HG03066 (cell line): Measurements from ENCODE around the gene THRSP.
"Not testable (repeated sequence)": the region's sequence is repeated elsewhere in the genome, so short reads cannot be mapped to it uniquely, and the experiment has no call there.

Experiments used
- ATAC-seq: cut with Tn5 transposase; IDR thresholded peaks from one replicate; pipeline ENCODE4 v1.9.1; 2021; ENCODE audit warnings: low read depth; ENCODE audit not compliant: unreplicated experiment

The THRSP gene

DNA sequence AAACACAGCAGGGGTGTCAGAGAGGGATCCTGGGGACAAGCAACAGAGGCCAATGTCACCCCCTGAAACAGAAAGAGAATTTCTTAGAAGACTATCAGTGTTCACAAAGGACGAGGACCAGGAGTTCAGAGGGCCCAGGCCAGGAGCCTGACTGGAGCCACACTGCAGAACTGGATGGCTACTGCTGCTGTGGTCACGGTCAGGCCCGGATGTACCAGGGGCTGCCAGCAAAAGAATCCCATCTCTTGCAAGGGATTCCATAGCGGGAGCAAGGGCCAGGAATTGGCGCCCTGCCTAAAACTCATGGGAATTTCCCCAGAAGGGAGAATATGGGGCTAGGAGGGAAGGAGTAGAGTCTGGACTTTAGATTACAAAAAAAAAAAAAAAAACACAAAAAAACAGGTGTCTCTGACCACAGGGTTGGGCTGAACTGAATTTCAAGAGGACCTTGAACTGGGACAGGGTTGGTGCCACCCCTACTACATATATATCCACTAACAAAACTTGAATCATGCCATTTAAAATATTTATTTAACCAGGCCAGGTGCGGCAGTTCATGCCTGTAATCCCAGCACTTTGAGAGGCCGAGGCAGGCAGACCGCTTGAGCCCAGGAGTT is 24.9 kb upstream of the THRSP start:
- ATAC-seq, result no peak

DNA sequence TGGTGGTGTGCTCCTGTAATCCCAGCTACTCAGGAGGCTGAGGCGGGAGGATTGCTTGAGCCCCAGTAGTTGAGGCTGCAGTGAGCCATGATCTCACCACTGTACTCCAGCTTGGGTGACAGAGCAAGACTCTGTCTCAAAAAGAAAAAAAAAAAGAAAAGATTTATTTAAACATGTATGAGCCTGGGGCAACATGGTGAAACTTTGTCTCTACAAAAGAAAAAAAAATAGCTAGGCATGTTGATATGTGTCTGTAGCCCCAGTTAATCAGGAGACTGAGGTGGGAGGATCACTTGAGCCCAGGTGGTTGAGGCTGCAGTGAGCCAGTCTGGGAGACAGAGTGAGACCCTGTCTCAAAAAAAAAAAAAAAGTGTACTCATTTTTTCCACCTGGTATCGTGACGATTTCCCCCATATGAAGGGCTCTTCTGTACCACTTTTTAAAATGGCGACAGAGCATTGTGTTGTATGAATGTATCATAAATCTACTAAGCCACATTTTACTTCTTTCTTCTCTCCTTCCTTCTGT is 24.2 kb upstream of the THRSP start:
- ATAC-seq, result peak; percentile 9

DNA sequence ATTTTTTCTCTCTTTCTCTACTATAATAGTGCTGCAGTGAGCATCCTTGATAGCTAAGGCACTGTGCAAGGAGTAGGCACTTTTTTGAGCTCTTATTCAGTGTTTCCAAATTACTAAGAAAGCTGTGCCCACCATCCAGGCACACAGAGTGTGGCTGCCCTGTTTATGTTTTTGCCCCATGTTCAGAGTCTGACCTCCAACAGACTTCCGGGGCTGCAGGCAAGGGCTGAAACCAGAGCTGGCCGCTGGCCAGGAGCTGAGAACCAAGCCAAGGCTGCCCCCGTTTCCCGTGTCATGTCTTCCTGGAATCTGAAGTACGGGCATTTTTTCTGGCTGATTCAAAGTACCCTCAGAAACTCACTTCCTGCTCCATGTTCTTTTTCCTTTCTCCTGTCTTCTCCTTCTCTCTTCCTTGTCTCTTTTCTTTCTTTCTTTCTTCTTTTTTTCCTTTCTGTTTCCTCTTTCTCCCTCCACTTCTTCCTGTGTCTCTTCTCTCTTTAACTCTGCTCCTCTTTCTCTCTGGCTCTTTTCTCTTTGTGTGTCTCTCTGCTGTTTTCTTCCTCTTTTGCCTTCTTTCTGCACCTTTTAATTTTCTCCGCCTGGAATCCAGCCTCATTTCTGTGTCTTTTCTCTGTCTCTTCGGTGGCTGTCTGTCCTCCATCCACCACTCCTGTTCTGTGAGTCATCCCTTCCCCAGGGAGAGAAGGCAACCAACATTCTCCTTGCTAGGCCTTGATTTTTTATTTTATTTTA is 23.6 kb upstream of the THRSP start:
- ATAC-seq, result peak; percentile 80

DNA sequence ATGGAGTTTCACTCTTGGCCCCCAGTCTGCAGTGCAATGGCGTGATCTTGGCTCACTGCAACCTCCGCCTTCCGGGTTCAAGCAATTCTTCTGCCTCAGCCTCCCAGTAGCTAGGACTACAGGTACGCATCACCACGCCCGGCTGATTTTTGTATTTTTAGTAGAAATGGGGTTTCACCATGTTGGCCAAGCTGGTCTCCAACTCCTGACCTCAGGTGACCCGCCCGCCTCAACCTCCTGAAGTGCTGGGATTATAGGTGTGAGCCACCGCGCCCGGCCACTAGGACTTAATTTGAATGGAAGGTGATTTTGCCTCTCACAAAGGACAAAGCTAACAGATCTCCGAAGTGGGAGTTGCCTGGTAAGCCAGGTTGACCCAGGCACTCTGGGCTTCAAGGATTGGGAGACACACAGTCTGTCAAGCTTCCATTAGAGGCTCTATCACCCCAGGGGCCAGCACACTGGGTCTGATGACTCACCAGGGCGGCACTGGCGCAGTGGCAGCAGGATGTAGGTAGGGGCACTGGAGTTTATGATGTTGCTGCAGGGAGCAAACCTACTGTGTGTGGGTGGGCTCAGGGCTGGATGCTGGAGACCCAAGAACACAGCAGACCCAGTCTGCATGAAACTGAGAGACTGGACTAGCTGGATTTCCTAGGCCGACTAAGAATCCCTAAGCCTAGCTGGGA is 22.8 kb upstream of the THRSP start:
- ATAC-seq, result no peak

DNA sequence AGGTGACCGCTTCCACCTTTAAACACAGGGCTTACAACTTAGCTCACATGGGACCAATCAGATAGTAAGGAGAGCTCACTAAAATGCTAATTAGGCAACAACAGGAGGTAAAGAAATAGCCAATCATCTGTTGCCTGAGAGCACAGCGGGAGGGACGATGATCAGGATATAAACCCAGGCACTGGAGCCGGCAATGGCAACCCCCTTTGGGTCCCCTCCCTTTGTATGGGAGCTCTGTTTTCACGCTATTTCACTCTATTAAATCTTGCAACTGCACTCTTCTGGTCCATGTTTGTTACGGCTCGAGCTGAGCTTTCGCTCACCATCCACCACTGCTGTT is 22.3 kb upstream of the THRSP start:
- ATAC-seq, result not testable (repeated sequence)

DNA sequence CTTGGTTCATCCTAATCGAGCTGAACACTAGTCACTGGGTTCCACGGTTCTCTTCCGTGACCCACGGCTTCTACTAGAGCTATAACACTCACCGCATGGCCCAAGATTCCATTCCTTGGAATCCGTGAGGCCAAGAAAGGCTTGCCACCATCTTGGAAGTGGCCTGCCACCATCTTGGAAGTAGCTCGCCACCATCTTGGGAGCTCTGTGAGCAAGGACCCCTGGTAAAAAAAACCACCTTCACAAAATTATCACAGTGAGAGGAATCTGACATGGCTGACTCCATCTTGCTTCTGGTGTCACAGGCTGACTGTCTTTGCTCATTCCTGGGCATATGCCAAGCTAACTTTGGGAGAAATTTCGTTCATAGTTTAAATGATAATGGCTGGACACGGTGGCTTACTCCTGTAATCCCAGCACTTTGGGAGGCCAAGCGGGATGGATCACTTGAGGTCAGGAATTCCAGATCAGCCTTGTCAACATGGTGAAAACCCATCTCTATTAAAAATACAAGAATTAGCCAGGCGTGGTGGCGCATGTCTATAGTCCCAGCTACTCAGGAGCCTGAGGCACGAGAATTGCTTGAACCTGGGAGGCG is 21.7 kb upstream of the THRSP start:
- no peak for ATAC-seq

DNA sequence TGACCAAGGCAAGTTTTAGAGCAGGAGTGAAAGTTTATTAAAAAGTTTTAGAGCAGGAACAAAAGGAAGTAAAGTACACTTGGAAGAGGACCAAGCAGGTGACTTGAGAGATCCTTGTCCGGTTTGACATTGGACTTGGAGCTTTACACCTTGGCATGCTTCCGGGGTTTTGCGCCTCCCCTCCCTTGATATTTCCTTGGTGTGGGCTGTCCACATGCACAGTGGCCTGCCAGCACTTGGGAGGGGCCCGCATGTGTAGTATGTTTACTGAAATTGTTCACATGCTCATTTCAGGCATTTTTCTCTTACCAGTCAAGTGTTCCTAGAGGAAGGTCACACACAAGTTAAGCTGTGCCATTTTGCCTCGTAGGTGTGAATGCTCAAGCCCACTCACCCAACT is 19.0 kb upstream of the THRSP start:
- ATAC-seq, result no peak

DNA sequence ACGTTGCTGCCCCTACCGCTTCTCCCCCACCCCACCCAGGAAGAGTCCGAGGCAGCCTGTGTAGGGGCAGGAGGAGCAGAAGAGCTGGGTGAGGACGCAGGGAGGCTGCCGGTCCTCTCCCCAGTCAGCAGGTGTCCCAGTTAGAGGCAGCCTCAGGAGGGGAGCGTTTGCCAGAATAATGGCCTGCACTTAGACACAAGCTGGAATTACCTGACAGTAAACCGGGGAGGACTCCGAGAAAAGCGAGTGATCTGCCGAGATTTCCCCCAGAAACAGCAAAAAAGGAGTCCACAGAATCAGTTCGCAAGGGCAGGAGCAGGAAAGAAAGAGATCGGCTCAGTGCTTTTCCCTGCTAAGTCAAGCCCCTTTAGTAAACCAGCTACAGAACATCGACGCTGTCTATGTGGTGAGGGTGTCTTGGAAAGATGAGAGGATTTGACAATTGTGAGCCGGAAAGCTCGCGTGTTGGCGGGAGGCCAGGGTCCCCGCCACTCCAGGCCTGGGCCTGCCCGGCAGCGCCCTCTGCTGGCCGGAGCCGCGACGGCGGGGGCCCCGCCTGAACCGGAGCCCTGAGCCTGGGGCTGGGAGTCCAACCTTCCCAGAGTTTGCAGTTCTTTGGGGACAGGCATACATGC is 17.7 kb upstream of the THRSP start:
- ATAC-seq, result peak; percentile 60

DNA sequence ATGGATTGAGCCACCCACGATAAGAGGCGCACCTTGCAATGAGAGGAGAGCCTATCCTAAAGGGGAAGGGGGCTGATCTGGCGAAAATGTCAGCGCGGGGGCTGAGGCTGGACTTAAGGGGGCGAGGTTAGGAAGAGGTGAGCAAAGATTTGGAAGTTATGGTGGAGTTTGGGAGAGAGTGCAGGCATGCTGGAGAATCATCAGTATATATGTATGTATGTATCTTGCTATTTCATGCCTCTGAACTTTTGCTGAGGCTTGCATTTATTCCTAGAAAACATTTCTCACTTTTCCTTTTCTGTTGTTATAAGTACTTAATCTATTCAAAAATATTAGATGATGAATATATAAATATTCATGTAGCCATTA is 17.2 kb upstream of the THRSP start:
- no peak for ATAC-seq

DNA sequence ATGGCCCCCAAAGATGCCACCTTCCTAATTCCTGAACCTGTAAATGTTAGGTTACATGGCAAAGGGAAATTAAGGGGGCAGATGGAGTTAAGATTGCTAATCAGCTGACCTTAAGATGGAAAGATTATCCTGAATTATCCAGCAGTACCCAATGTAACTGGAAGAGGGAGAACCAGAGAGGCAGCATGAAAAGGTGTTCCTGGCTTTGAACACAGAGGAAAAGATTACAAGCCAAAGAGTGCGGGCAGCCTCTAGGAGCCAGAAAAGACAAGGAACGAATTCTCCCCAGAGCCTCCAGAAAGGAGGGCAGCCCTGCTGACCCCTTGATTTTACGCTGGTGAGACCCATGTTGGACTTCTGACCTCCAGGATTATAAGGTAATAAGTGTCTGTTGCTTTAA is 15.1 kb upstream of the THRSP start:
- no peak for ATAC-seq

DNA sequence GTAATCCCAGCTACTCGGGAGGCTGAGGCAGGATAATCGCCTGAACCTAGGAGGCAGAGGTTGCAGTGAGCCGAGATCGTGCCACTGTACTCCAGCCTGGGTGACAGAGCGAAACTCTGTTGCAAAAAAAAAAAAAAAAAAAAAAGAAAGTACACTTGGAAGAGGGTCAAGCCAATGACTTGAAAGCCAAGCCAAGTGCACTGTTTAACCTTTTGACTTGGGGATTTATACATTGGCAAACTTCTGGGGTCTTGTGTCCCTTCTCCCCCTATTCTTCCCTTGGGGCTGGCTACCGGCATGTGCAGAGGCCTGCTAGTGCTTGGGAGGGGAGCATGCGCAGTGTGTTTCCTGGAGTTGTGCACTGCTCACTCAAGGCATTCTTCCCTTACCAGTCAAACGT is 14.3 kb upstream of the THRSP start:
- ATAC-seq, result no peak

DNA sequence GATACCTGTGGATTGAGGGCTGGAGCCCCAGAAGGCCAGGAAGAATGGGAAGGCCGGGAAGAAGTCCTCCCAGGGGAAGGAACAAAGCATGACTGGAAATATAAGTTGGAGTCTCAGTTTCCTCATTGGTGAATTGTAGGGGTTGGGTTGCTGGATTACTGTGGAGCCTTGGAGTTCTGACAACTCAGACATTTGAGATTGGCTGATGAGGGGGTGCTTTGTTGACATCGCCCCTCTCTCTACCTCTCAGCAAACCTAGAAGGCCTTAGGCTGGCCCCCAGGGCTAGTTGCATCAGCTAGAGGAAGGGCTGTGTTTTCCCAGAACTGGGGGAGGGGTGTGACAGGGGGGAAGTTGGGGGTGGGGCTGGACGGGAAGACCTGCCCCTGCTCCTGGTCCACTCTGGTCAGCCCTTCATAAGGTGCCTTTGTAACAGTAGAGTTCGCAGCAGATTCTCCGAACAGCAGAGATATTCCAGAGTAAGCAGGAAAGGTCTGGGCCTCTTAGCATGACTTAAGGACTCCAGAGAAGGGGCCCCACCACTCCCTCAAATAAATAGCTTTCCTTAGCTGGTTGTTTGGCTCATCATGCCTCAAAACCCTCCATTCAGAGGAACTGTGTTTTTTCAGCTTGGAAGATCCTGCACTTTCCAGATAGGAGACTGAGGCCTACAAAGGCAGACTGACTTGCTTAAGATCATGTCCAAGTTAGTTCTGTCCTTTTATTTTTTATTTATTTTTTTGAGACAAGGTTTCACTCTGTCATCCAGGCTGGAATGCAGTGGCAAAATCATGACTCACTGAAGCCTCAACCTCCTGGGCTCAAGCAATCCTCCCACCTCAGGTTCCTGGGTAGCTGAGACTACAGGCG is 12.5 kb upstream of the THRSP start:
- ATAC-seq, result no peak

DNA sequence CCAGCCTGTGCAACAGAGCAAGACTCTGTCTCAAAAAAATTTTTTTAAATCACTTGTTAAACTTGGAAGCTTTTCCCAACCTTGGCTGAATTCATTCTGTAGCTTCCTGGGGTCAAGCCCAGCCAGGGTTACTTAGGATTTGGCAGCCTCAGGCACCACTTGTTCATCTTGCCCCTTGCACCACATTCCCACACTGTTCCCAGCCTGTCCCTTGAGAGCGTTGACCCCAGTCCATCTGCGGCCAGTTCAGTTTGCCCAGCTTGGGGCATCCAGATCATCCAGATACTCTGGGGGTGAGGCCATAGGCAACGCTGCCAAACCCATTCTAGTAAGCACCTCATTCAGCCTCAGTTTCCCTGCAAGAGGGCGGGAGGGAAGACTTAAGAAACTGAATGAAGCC is 8.7 kb upstream of the THRSP start:
- no peak for ATAC-seq

DNA sequence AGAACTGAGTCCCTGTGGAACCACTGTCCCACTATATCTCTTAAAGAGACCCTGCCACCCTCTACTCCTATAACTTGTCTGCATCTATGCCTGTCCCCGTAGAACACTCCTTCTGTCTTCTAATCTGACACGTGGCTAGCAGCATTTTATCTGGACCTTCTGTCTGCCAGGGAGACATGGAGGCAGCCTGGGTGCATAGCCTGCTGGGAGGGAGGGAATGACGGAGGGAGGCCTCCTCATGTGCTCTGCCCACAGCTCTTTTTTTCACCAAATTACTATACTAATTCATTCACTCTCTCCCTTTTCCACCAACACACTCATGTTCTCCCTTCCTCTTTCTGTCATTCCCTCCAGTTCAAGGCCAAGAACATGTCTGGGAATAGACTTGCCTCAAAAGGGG is 7.6 kb upstream of the THRSP start:
- ATAC-seq, result no peak

DNA sequence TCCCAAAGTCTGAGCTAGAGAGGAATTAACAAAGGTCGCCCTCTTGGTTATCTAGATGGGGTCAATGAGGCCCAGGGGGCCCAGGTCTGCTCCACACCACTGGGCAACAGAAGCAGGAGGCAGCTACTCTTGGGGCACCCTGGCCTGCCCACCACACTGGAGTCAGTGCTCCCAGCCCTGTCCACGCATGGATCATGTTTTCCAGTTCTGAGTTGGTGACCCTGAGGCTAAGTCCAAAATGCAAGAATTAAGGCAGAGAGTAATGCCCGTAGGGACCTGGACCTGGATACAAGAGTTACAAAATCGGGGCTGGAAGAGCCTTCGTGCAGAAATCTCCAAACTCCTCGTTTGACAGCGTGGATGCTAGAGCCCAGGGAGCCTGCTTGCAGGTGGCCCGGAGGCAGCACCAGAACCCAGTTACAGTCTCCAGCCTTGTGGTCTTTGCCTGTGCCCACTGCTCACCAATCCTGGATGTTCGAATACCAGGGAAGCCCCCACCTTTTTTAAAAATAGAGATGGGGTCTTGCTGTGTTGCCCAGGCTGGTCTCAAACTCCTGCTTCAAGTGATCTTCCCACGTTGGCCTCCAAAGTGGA is 6.1 kb upstream of the THRSP start:
- ATAC-seq, result no peak

DNA sequence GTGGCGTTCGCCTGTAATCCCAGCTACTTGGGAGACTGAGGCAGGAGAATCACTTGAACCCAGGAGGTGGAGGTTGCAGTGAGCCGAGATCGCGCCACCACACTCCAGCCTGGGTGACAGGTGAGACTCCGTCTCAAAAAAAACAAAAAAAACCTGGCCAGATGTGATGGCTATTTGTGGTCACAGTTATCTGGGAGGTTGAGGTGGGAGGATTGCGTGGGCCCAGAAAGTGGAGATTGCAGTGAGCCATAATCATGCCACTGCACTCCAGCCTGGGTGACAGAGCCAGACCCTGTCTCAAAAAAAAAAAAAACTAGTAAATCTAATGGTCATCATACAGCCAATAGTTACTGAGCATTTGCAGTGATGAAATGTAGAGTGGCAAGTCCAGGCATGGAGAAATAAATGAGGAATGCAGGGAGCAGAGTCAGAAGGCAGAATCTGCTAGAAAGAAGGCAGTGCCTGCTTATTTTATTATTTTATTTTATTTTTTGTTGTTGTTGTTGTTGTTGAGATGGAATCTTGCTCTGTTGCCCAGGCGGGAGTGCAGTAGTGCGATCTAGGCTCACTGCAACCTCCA is 3.8 kb upstream of the THRSP start:
- ATAC-seq, result not testable (repeated sequence)

DNA sequence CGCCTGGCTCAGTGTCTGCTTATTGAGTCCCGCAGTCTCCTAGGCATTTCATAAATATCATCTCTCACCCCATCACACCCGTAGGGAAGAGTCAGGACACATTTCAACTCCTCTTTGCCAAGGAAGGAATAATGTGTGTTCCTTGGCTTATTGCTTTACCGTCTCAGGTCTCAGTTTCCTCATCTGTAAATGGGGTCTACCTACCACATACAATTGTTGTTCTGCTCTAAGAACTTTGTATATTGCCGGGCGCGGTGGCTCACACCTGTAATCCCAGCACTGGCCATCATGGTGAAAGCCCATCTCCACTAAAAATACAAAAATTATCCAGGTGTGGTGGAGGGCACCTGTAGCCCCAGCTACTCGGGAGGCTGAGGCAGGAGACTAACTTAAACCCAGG is 3.1 kb upstream of the THRSP start:
- ATAC-seq, result no peak

DNA sequence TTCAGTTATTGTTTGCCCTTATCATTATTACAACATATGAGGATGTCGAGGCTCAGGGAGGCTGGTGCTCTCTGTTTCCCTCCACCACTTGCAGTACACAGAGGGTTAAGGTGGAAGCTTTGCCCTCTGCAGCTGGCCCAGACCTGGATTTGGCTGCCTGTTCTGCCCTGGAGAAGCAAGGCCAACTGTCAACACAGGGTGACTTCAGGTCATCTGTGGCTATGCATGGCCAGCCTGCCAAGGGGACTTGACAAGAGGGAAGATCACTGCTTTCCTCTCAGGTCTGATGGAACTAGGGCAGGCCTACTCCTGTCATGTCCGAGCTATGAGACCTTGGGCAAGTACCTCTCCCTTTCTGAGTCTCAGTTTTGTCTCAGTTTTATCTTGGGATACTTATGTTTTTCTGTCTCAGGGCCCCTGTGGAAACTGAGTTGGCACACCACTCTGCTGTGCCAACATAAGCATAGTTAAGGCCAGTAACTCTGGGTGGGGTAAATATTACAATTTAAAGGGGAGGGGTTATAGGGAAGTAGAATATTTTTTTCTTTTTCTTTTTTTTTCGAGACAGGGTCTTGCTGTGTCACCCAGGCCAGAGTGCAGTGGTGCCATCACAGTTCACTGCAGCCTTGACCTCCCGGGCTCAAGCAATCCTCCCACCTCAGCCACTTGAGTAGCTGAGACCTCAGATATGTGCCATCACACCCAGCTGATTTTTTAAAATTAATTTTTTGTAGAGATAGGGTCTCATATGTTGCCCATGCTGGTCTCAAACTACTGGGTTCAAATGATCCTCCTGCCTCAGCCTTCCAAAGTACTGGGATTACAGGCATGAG is 2.4 kb upstream of the THRSP start:
- ATAC-seq, result no peak
